Testis (tissue), 3 donors: Measurements from ENCODE around the gene SLC11A2. TPM values are rescaled to one million over a fixed set of nuclear protein-coding genes. Genes with fewer than 3 reads are reported as not detected.
"Not testable (repeated sequence)": the region's sequence is repeated elsewhere in the genome, so short reads cannot be mapped to it uniquely, and the experiment has no call there.

ENCODE experiments used
- DNase-seq: peaks from one replicate; pipeline ENCODE4 v3.0.0-alpha.2; 2019
- H3K27ac ChIP-seq, 2 donors: fragments of 200-600 bp; sonication (generic); one replicate each; pipeline ENCODE4 v1.5.1; 2019
- H3K27me3 ChIP-seq: fragments of 200-600 bp; sonication (generic); one replicate; pipeline ENCODE4 v1.5.1; 2019
- H3K36me3 ChIP-seq: fragments of 200-600 bp; sonication (generic); one replicate; pipeline ENCODE4 v1.5.1; 2017; ENCODE audit warnings: low read depth; ENCODE audit errors: missing control alignments
- H3K4me1 ChIP-seq: fragments of 200-600 bp; sonication (generic); one replicate; pipeline ENCODE4 v1.5.1; 2019
- H3K4me3 ChIP-seq, 2 donors: fragments of 200-600 bp; sonication (generic); one replicate each; pipeline ENCODE4 v1.5.1; 2017 to 2019
- H3K9me3 ChIP-seq: fragments of 200-600 bp; sonication (generic); one replicate; pipeline ENCODE4 v1.5.1; 2017
- CTCF ChIP-seq, 3 experiments: fragments of 450-650 bp in 2 of 3; fragments of 200-600 bp in 1 of 3; sonication (generic) in 1 of 3; IDR thresholded peaks; one replicate each; pipeline ENCODE4 v1.5.1; 2016 to 2019; ENCODE audit warnings: antibody characterized with exemption in 3 of 3, mild to moderate bottlenecking in 2 of 3, moderate library complexity in 1 of 3
- POLR2A ChIP-seq: fragments of 450-650 bp; IDR thresholded peaks from one replicate; pipeline ENCODE4 v1.6.1; 2017; ENCODE audit warnings: antibody characterized with exemption, mild to moderate bottlenecking, moderate library complexity
- WGBS, 2 donors: methylation state at CpG; one replicate each; pipeline ENCODE4 v1.1.5; 2018; 5-methylcytosine and 5-hydroxymethylcytosine counted together
- intact Hi-C: fragments of 100-400 bp; cut with DNase I; formaldehyde crosslinking; loops from one replicate; pipeline ENCODE4 v1.15.1; 2023; ENCODE audit warnings: low total_unique reads
- polyA plus RNA-seq: library from polyadenylated mRNA; stranded (reverse); fragments of 350-450 nt; fragmentation: Illumina TruSeq; extraction: RNeasy Lipid Tissue Mini Kit (QIAGEN cat#74804); gene quantifications from one replicate; pipeline ENCODE4 v1.2.3, GENCODE V29; 2014; ENCODE audit warnings: low read depth, low replicate concordance; ENCODE audit not compliant: insufficient read depth
- total RNA-seq, 2 donors: library from RNA; depleted of rRNA; stranded (reverse); fragments of >200 nt; gene quantifications; one replicate each; pipeline ENCODE4 v1.2.3, GENCODE V29; 2016

The SLC11A2 gene
- total and polyA plus RNA-seq, 3 donors from 2014 or later: 42.9 to 66.5 (median 63.4) TPM

- no peak for TF ChIP-seq POLR2A
- no peak for TF ChIP-seq CTCF (IDR thresholded peaks at IDR 0.05)
- Histone ChIP-seq H3K36me3 (peaks cover 3% of the 10 kb centered on the region), H3K4me1 (peaks cover 28% of the 10 kb centered on the region), H3K9me3 (no peaks in the 10 kb centered on the region), H3K4me3 (no peak overlapping the region), H3K27ac (peak overlapping the region; percentile 46 to 78), H3K27me3 (no peaks in the 10 kb centered on the region)
- no peak for DNase-seq
- WGBS, 2 donors: 53 to 56% methylated on average over 3 of the region's 3 CpGs
- intact Hi-C loops: loop anchor here (10.0 kb wide), 1 partner anchor 50 kb away; no protein-coding TSS in a partner anchor
Observed at GRCh38 chr12:50934371-50934851, 91.8 kb downstream of the SLC11A2 start.

- intact Hi-C loops: loop anchor here (10.0 kb wide), 1 partner anchor 51 kb away; no protein-coding TSS in a partner anchor
Observed at GRCh38 chr12:50933459-50934124, 92.6 kb downstream of the SLC11A2 start.

GRCh38 chr12:50932787-50933280, 93.3 kb downstream of the SLC11A2 start:
- H3K4me1 ChIP-seq: peaks cover 29% of the 10 kb centered on the region

More at GRCh38 chr12:50933459-50934124, 92.6 kb downstream of the SLC11A2 start:
- 93 to 100% methylated on average over 1 to 2 of the region's 2 CpGs for WGBS, 2 donors
- H3K27me3 ChIP-seq: no peaks in the 10 kb centered on the region
- peaks cover 24% of the 10 kb centered on the region for H3K4me1 ChIP-seq
- peak overlapping the region; percentile 46 to 78 for H3K27ac ChIP-seq
- DNase-seq: no peak
- H3K36me3 ChIP-seq: peaks cover 3% of the 10 kb centered on the region
- TF ChIP-seq CTCF (IDR thresholded peaks at IDR 0.05) (no peak), POLR2A (no peak)
- no peaks in the 10 kb centered on the region for H3K9me3 ChIP-seq
- H3K4me3 ChIP-seq: no peak overlapping the region

GRCh38 chr12:50930477-50930876, 95.7 kb downstream of the SLC11A2 start:
- not testable (repeated sequence) for H3K36me3 ChIP-seq, H3K27me3 ChIP-seq, H3K4me3 ChIP-seq, H3K27ac ChIP-seq, H3K9me3 ChIP-seq, DNase-seq
- peaks cover 20% of the 10 kb centered on the region for H3K4me1 ChIP-seq
- intact Hi-C loops: loop anchor here (10.0 kb wide), 1 partner anchor 54 kb away; no protein-coding TSS in a partner anchor
- 90 to 93% methylated on average over 12 of the region's 12 CpGs for WGBS, 2 donors

More at GRCh38 chr12:50932787-50933280, 93.3 kb downstream of the SLC11A2 start:
- H3K4me3 ChIP-seq: no peak overlapping the region
- 67 to 74% methylated on average over 2 of the region's 2 CpGs for WGBS, 2 donors
- H3K27me3 ChIP-seq: no peaks in the 10 kb centered on the region
- DNase-seq: no peak
- intact Hi-C loops: loop anchor here (10.0 kb wide), 1 partner anchor 52 kb away; no protein-coding TSS in a partner anchor
- H3K9me3 ChIP-seq: no peaks in the 10 kb centered on the region
- H3K27ac ChIP-seq: peak overlapping the region in 1 of 2 donors; percentile 67
- TF ChIP-seq POLR2A: no peak
- no peak for TF ChIP-seq CTCF (IDR thresholded peaks at IDR 0.05)
- H3K36me3 ChIP-seq: peaks cover 3% of the 10 kb centered on the region

GRCh38 chr12:50929831-50930230, 96.4 kb downstream of the SLC11A2 start:
- no peaks in the 10 kb centered on the region for H3K27me3 ChIP-seq
- peaks cover 3% of the 10 kb centered on the region for H3K36me3 ChIP-seq
- DNase-seq: no peak
- H3K27ac ChIP-seq: no peak overlapping the region
- 89 to 90% methylated on average over 3 of the region's 3 CpGs for WGBS, 2 donors
- no peak for TF ChIP-seq CTCF (IDR thresholded peaks at IDR 0.05)
- no peak for TF ChIP-seq POLR2A
- H3K9me3 ChIP-seq: no peaks in the 10 kb centered on the region
- H3K4me3 ChIP-seq: no peak overlapping the region
- peaks cover 20% of the 10 kb centered on the region for H3K4me1 ChIP-seq
- intact Hi-C loops: loop anchor here (10.0 kb wide), 1 partner anchor 55 kb away; no protein-coding TSS in a partner anchor
